ENCODE measurements around the gene UBE2M.
"Not testable (repeated sequence)": the region's sequence is repeated elsewhere in the genome, so short reads cannot be mapped to it uniquely, and the experiment has no call there.

Gene UBE2M

GRCh38 chr19:58577581-58577980, 19.2 kb upstream of the UBE2M start:
- H3K27me3 ChIP-seq (ENCODE audit: control insufficient read depth, insufficient read depth, low read length); H3K9ac ChIP-seq (ENCODE audit: low read length); H3K27ac ChIP-seq (ENCODE audit: low read depth, low read length); H3K36me3 ChIP-seq (ENCODE audit: control insufficient read depth, insufficient read depth, low read length); H3K4me3 ChIP-seq (ENCODE audit: low read length): not testable (repeated sequence)
- peaks cover 19% of the 10 kb centered on the region for H3K4me1 ChIP-seq (ENCODE audit: control insufficient read depth, insufficient read depth, low read length)

- Histone ChIP-seq H3K27ac (ENCODE audit: low read depth, low read length) (peak overlapping the region; percentile 95), H3K4me3 (ENCODE audit: low read length) (peak overlapping the region; percentile 82), H3K4me1 (ENCODE audit: control insufficient read depth, insufficient read depth, low read length) (peaks cover 10% of the 10 kb centered on the region), H3K27me3 (ENCODE audit: control insufficient read depth, insufficient read depth, low read length) (no peaks in the 10 kb centered on the region), H3K36me3 (ENCODE audit: control insufficient read depth, insufficient read depth, low read length) (no peaks in the 10 kb centered on the region), H3K9ac (ENCODE audit: low read length) (peak overlapping the region; percentile 80)
Measured at GRCh38 chr19:58575183-58576041, 17.0 kb upstream of the UBE2M start.

GRCh38 chr19:58573658-58574164, 15.3 kb upstream of the UBE2M start:
- H3K27ac ChIP-seq (ENCODE audit: low read depth, low read length): peak overlapping the region; percentile 100
- peaks cover 10% of the 10 kb centered on the region for H3K4me1 ChIP-seq (ENCODE audit: control insufficient read depth, insufficient read depth, low read length)
- peak overlapping the region; percentile 45 for H3K9ac ChIP-seq (ENCODE audit: low read length)
- no peaks in the 10 kb centered on the region for H3K36me3 ChIP-seq (ENCODE audit: control insufficient read depth, insufficient read depth, low read length)
- H3K4me3 ChIP-seq (ENCODE audit: low read length): peak overlapping the region; percentile 99
- H3K27me3 ChIP-seq (ENCODE audit: control insufficient read depth, insufficient read depth, low read length): no peaks in the 10 kb centered on the region

GRCh38 chr19:58572818-58573657, 14.6 kb upstream of the UBE2M start, which contains the start of gene MZF1:
MZF1 (minus strand) TSS chr19:58573335; CDS start chr19:58571389, 1,946 bp downstream.
- H3K27me3 ChIP-seq (ENCODE audit: control insufficient read depth, insufficient read depth, low read length): no peaks in the 10 kb centered on the region
- H3K27ac ChIP-seq (ENCODE audit: low read depth, low read length): peak within 1 kb of the TSS; percentile 100
- peak within 1 kb of the TSS; percentile 100 for H3K9ac ChIP-seq (ENCODE audit: low read length)
- peak within 1 kb of the TSS; percentile 99 for H3K4me3 ChIP-seq (ENCODE audit: low read length)
- peaks cover 10% of the 10 kb centered on the region for H3K4me1 ChIP-seq (ENCODE audit: control insufficient read depth, insufficient read depth, low read length)
- no peaks in the 10 kb centered on the region for H3K36me3 ChIP-seq (ENCODE audit: control insufficient read depth, insufficient read depth, low read length)

GRCh38 chr19:58572026-58572817, 13.8 kb upstream of the UBE2M start:
- H3K27ac ChIP-seq (ENCODE audit: low read depth, low read length): peak overlapping the region; percentile 100
- no peak overlapping the region for H3K9ac ChIP-seq (ENCODE audit: low read length)
- H3K4me1 ChIP-seq (ENCODE audit: control insufficient read depth, insufficient read depth, low read length): peaks cover 10% of the 10 kb centered on the region
- H3K27me3 ChIP-seq (ENCODE audit: control insufficient read depth, insufficient read depth, low read length): no peaks in the 10 kb centered on the region
- H3K4me3 ChIP-seq (ENCODE audit: low read length): peak overlapping the region; percentile 99
- H3K36me3 ChIP-seq (ENCODE audit: control insufficient read depth, insufficient read depth, low read length): no peaks in the 10 kb centered on the region

- H3K4me1 ChIP-seq (ENCODE audit: control insufficient read depth, insufficient read depth, low read length): peaks cover 10% of the 10 kb centered on the region
Measured at GRCh38 chr19:58571575-58571947, 13.2 kb upstream of the UBE2M start.

GRCh38 chr19:58570770-58571574, 12.6 kb upstream of the UBE2M start:
- Histone ChIP-seq H3K4me3 (ENCODE audit: low read length) (no peak overlapping the region), H3K4me1 (ENCODE audit: control insufficient read depth, insufficient read depth, low read length) (peaks cover 8% of the 10 kb centered on the region), H3K27me3 (ENCODE audit: control insufficient read depth, insufficient read depth, low read length) (no peaks in the 10 kb centered on the region), H3K9ac (ENCODE audit: low read length) (no peak overlapping the region), H3K27ac (ENCODE audit: low read depth, low read length) (no peak overlapping the region), H3K36me3 (ENCODE audit: control insufficient read depth, insufficient read depth, low read length) (peaks cover 2% of the 10 kb centered on the region)

More at GRCh38 chr19:58571575-58571947, 13.2 kb upstream of the UBE2M start:
- H3K4me3 ChIP-seq (ENCODE audit: low read length): no peak overlapping the region
- H3K27me3 ChIP-seq (ENCODE audit: control insufficient read depth, insufficient read depth, low read length): no peaks in the 10 kb centered on the region
- H3K9ac ChIP-seq (ENCODE audit: low read length): no peak overlapping the region
- H3K27ac ChIP-seq (ENCODE audit: low read depth, low read length): no peak overlapping the region
- no peaks in the 10 kb centered on the region for H3K36me3 ChIP-seq (ENCODE audit: control insufficient read depth, insufficient read depth, low read length)

GRCh38 chr19:58569943-58570670, 11.7 kb upstream of the UBE2M start:
- Histone ChIP-seq H3K27ac (ENCODE audit: low read depth, low read length) (no peak overlapping the region), H3K9ac (ENCODE audit: low read length) (no peak overlapping the region), H3K27me3 (ENCODE audit: control insufficient read depth, insufficient read depth, low read length) (no peaks in the 10 kb centered on the region), H3K4me1 (ENCODE audit: control insufficient read depth, insufficient read depth, low read length) (peaks cover 6% of the 10 kb centered on the region), H3K36me3 (ENCODE audit: control insufficient read depth, insufficient read depth, low read length) (peaks cover 2% of the 10 kb centered on the region), H3K4me3 (ENCODE audit: low read length) (no peak overlapping the region)

- H3K36me3 ChIP-seq (ENCODE audit: control insufficient read depth, insufficient read depth, low read length): peaks cover 2% of the 10 kb centered on the region
Measured at GRCh38 chr19:58569191-58569942, 11.0 kb upstream of the UBE2M start.

GRCh38 chr19:58568453-58569130, 10.2 kb upstream of the UBE2M start:
- Histone ChIP-seq H3K36me3 (ENCODE audit: control insufficient read depth, insufficient read depth, low read length) (peaks cover 2% of the 10 kb centered on the region), H3K27me3 (ENCODE audit: control insufficient read depth, insufficient read depth, low read length) (no peaks in the 10 kb centered on the region), H3K4me1 (ENCODE audit: control insufficient read depth, insufficient read depth, low read length) (no peaks in the 10 kb centered on the region), H3K4me3 (ENCODE audit: low read length) (no peak overlapping the region), H3K9ac (ENCODE audit: low read length) (no peak overlapping the region), H3K27ac (ENCODE audit: low read depth, low read length) (no peak overlapping the region)

More at GRCh38 chr19:58569191-58569942, 11.0 kb upstream of the UBE2M start:
- H3K4me3 ChIP-seq (ENCODE audit: low read length): no peak overlapping the region
- no peaks in the 10 kb centered on the region for H3K27me3 ChIP-seq (ENCODE audit: control insufficient read depth, insufficient read depth, low read length)
- H3K9ac ChIP-seq (ENCODE audit: low read length): no peak overlapping the region
- no peak overlapping the region for H3K27ac ChIP-seq (ENCODE audit: low read depth, low read length)
- peaks cover 6% of the 10 kb centered on the region for H3K4me1 ChIP-seq (ENCODE audit: control insufficient read depth, insufficient read depth, low read length)

Data from rectal smooth muscle tissue (tissue), 1 donor.